Esophagus muscularis mucosa (tissue), 4 donors: ENCODE results near the gene KLHL3. TPM values are rescaled to one million over a fixed set of nuclear protein-coding genes. Genes with fewer than 3 reads are reported as not detected.

ENCODE experiments used
- DNase-seq: peaks from one replicate; pipeline ENCODE4 v3.0.0-alpha.2; 2017; ENCODE audit errors: extremely low spot score
- H3K27ac ChIP-seq, 4 donors: fragments of 200-600 bp; sonication (generic); replicated peaks in 1 of 4; 1 replicate in 3 of 4; 2 replicates in 1 of 4; pipeline ENCODE4 v1.5.1; 2016 to 2019; ENCODE audit warnings: mild to moderate bottlenecking in 1 of 4
- H3K27me3 ChIP-seq, 4 donors: fragments of 200-600 bp; sonication (generic); one replicate each; pipeline versions ENCODE4 v1.5.1 to v1.6.0; 2016 to 2019
- H3K36me3 ChIP-seq, 4 donors: fragments of 200-600 bp; sonication (generic); one replicate each; pipeline ENCODE4 v1.5.1; 2016 to 2019
- H3K4me1 ChIP-seq, 4 donors: fragments of 200-600 bp; sonication (generic); one replicate each; pipeline ENCODE4 v1.5.1; 2016 to 2019
- H3K4me3 ChIP-seq, 4 donors: fragments of 200-600 bp; sonication (generic); 1 replicate in 2 of 4; 2 replicates in 2 of 4; pipeline ENCODE4 v1.5.1; 2016 to 2019; ENCODE audit warnings: mild to moderate bottlenecking in 4 of 4, moderate library complexity in 1 of 4
- H3K9me3 ChIP-seq, 4 donors: fragments of 200-600 bp; sonication (generic); 1 replicate in 3 of 4; 2 replicates in 1 of 4; pipeline ENCODE4 v1.5.1; 2016 to 2019
- EP300 ChIP-seq: sonication (generic); formaldehyde crosslinking; IDR thresholded peaks from one replicate; pipeline ENCODE4 v1.6.1; 2017; ENCODE audit warnings: antibody characterized with exemption
- POLR2A ChIP-seq: fragments of 450-650 bp; IDR thresholded peaks from one replicate; pipeline ENCODE4 v1.6.1; 2017; ENCODE audit warnings: antibody characterized with exemption, moderate library complexity, mild to moderate bottlenecking, low read depth
- POLR2AphosphoS5 ChIP-seq, 2 donors: sonication (generic); formaldehyde crosslinking; IDR thresholded peaks; one replicate each; pipeline ENCODE4 v1.6.1; 2017; ENCODE audit warnings: antibody characterized with exemption in 2 of 2
- WGBS: methylation state at CpG from one replicate; pipeline ENCODE4 v1.1.5; 2018; 5-methylcytosine and 5-hydroxymethylcytosine counted together
- intact Hi-C: fragments of 100-400 bp; cut with DNase I; formaldehyde crosslinking; loops from one replicate; pipeline ENCODE4 v1.15.1; 2023
- total RNA-seq, 4 donors: library from RNA; depleted of rRNA; stranded (reverse); fragments of >200 nt; gene quantifications; one replicate each; pipeline versions ENCODE4 v1.1.0 to v1.2.1, GENCODE V29; 2016
- TF ChIP-seq, protein P1 (sequence below), 3 experiments: fragments of 200-600 bp in 2 of 3; fragments of 450-650 bp in 1 of 3; sonication (generic) in 2 of 3; IDR thresholded peaks; one replicate each; pipeline ENCODE4 v1.5.1; 2017 to 2019; ENCODE audit warnings: antibody characterized with exemption in 3 of 3, mild to moderate bottlenecking in 2 of 3, moderate library complexity in 1 of 3

The KLHL3 gene
- total RNA-seq, 4 donors from 2014 or later, result 3.0 to 7.8 (median 5.6) TPM

- H3K36me3 ChIP-seq, result peaks cover 0 to 28% (median 10%) of the 10 kb centered on the region in 4 donors
- H3K27ac ChIP-seq, result no peak overlapping the region
- H3K27me3 ChIP-seq, result no peaks in the 10 kb centered on the region
- no peak overlapping the region for H3K4me3 ChIP-seq
- no peaks in the 10 kb centered on the region for H3K9me3 ChIP-seq
- H3K4me1 ChIP-seq, result no peaks in the 10 kb centered on the region
- 97% methylated on average over 14 of the region's 15 CpGs for WGBS
- intact Hi-C loops, result no loop called here
- peak; percentile 68 for DNase-seq
- no peak for TF ChIP-seq POLR2A
- no peak for TF ChIP-seq POLR2AphosphoS5 (IDR thresholded peaks at IDR 0.05)
- no peak for TF ChIP-seq EP300
These were observed 98.8 kb downstream of the KLHL3 start for GRCh38 chr5:137636830-137637714.

- Histone ChIP-seq H3K36me3 (peaks cover 0 to 28% (median 10%) of the 10 kb centered on the region in 4 donors), H3K27ac (no peak overlapping the region), H3K9me3 (no peaks in the 10 kb centered on the region), H3K4me1 (peaks cover 0 to 2% (median under 1%) of the 10 kb centered on the region in 4 donors), H3K4me3 (no peak overlapping the region), H3K27me3 (no peaks in the 10 kb centered on the region)
- WGBS, result 73% methylated on average over 2 of the region's 2 CpGs
- DNase-seq, result no peak
- intact Hi-C loops, result no loop called here
- TF ChIP-seq POLR2A (no peak), POLR2AphosphoS5 (IDR thresholded peaks at IDR 0.05) (no peak), EP300 (no peak)
- TF ChIP-seq, protein P1, sequence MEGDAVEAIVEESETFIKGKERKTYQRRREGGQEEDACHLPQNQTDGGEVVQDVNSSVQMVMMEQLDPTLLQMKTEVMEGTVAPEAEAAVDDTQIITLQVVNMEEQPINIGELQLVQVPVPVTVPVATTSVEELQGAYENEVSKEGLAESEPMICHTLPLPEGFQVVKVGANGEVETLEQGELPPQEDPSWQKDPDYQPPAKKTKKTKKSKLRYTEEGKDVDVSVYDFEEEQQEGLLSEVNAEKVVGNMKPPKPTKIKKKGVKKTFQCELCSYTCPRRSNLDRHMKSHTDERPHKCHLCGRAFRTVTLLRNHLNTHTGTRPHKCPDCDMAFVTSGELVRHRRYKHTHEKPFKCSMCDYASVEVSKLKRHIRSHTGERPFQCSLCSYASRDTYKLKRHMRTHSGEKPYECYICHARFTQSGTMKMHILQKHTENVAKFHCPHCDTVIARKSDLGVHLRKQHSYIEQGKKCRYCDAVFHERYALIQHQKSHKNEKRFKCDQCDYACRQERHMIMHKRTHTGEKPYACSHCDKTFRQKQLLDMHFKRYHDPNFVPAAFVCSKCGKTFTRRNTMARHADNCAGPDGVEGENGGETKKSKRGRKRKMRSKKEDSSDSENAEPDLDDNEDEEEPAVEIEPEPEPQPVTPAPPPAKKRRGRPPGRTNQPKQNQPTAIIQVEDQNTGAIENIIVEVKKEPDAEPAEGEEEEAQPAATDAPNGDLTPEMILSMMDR (IDR thresholded peaks at IDR 0.05), result no peak
These were observed 99.8 kb downstream of the KLHL3 start for GRCh38 chr5:137636099-137636498.

- H3K36me3 ChIP-seq, result peaks cover 0 to 28% (median 10%) of the 10 kb centered on the region in 4 donors
- no peaks in the 10 kb centered on the region for H3K27me3 ChIP-seq
- no peak overlapping the region for H3K4me3 ChIP-seq
- H3K9me3 ChIP-seq, result no peaks in the 10 kb centered on the region
- WGBS, result 80% methylated on average over 1 of the region's 1 CpG
- DNase-seq, result peak; percentile 91
- intact Hi-C loops, result no loop called here
- TF ChIP-seq POLR2A, result no peak
- no peak for TF ChIP-seq POLR2AphosphoS5 (IDR thresholded peaks at IDR 0.05)
- TF ChIP-seq, protein P1 (IDR thresholded peaks at IDR 0.05), result no peak
- no peak for TF ChIP-seq EP300
- peaks cover 2 to 7% (median 4%) of the 10 kb centered on the region in 4 donors for H3K4me1 ChIP-seq
- no peak overlapping the region for H3K27ac ChIP-seq
These were observed 100.4 kb downstream of the KLHL3 start for GRCh38 chr5:137635521-137635921.

- TF ChIP-seq, protein P1 (IDR thresholded peaks at IDR 0.05), result no peak
- no peak for TF ChIP-seq POLR2AphosphoS5 (IDR thresholded peaks at IDR 0.05)
- no peak for TF ChIP-seq POLR2A
- no peak for TF ChIP-seq EP300
- H3K27me3 ChIP-seq, result no peaks in the 10 kb centered on the region
- intact Hi-C loops, result no loop called here
- 91% methylated on average over 9 of the region's 9 CpGs for WGBS
- no peaks in the 10 kb centered on the region for H3K9me3 ChIP-seq
- H3K36me3 ChIP-seq, result peaks cover 0 to 25% (median 9%) of the 10 kb centered on the region in 4 donors
- H3K4me3 ChIP-seq, result no peak overlapping the region
- H3K4me1 ChIP-seq, result peaks cover 7 to 19% (median 14%) of the 10 kb centered on the region in 4 donors
- DNase-seq, result peak; percentile 87
- H3K27ac ChIP-seq, result no peak overlapping the region
These were observed 102.0 kb downstream of the KLHL3 start for GRCh38 chr5:137633896-137634295.

DNA sequence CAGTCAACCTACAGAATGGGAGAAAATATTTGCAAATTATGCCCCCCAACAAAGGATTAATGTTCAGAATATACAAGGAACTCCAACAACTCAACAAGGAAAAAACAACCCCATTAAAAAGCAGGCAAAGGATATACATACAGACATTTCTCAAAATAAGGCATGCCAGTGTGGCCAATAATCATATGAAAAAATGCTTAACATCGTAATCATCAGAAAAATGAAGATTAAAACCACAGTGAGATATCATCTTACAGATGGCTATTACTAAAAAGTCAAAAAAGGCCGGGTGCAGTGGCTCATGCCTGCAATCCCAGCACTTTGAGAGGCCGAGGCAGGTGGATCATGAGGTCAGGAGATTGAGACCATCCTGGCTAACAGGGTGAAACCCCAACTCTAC is 103.2 kb downstream of the KLHL3 start:
- no peak overlapping the region for H3K4me3 ChIP-seq
- TF ChIP-seq EP300 (no peak), POLR2AphosphoS5 (IDR thresholded peaks at IDR 0.05) (no peak)
- TF ChIP-seq, protein P1 (IDR thresholded peaks at IDR 0.05), result no peak
- no peaks in the 10 kb centered on the region for H3K9me3 ChIP-seq
- 95% methylated on average over 3 of the region's 3 CpGs for WGBS
- H3K36me3 ChIP-seq, result peaks cover 0 to 15% (median 7%) of the 10 kb centered on the region in 4 donors
- DNase-seq, result no peak
- intact Hi-C loops, result no loop called here
- no peaks in the 10 kb centered on the region for H3K27me3 ChIP-seq
- peaks cover 7 to 19% (median 14%) of the 10 kb centered on the region in 4 donors for H3K4me1 ChIP-seq
- H3K27ac ChIP-seq, result no peak overlapping the region
